ENCODE measurements around the gene HORMAD2. TPM values are rescaled to one million over a fixed set of nuclear protein-coding genes. Genes with fewer than 3 reads are reported as not detected.

HORMAD2 gene
- total and polyA plus RNA-seq, 4 donors: 0.02 to 0.46 TPM; not detected in 2

DNA sequence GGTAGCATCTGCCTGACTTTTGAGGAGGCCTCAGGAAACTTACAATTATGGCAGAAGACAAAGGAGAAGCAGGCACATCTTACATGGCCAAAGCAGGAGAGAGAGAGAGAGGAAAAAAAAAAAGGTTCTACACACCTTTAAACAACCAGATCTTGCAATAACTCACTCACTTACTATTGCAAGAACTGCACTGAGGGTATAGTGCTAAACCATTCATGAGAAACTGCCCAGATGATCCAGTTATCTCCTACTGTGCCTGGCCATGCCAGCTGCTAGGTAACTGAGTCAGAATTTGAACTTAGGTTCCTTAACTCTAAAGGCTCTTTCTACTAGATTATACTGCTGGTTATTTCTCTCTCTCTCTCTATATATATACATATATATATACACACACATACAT, 7.3 kb downstream of the HORMAD2 start:
- ATAC-seq (ENCODE audit: insufficient read depth, low FRiP score) (no peak), DNase-seq (no peak)
- H3K4me3 ChIP-seq: no peak overlapping the region
- peaks cover 0 to 3% (median 0%) of the 10 kb centered on the region in 4 donors for H3K9me3 ChIP-seq (ENCODE audit: control insufficient read depth in 4 of 4, insufficient read depth in 3 of 4, low read length in 3 of 4)
- no peaks in the 10 kb centered on the region for H3K36me3 ChIP-seq (ENCODE audit: control insufficient read depth in 4 of 4, insufficient read depth in 4 of 4, low read length in 4 of 4)
- no peaks in the 10 kb centered on the region for H3K4me1 ChIP-seq (ENCODE audit: control insufficient read depth in 5 of 5, insufficient read depth in 5 of 5, low read length in 5 of 5)
- TF ChIP-seq, protein P1, sequence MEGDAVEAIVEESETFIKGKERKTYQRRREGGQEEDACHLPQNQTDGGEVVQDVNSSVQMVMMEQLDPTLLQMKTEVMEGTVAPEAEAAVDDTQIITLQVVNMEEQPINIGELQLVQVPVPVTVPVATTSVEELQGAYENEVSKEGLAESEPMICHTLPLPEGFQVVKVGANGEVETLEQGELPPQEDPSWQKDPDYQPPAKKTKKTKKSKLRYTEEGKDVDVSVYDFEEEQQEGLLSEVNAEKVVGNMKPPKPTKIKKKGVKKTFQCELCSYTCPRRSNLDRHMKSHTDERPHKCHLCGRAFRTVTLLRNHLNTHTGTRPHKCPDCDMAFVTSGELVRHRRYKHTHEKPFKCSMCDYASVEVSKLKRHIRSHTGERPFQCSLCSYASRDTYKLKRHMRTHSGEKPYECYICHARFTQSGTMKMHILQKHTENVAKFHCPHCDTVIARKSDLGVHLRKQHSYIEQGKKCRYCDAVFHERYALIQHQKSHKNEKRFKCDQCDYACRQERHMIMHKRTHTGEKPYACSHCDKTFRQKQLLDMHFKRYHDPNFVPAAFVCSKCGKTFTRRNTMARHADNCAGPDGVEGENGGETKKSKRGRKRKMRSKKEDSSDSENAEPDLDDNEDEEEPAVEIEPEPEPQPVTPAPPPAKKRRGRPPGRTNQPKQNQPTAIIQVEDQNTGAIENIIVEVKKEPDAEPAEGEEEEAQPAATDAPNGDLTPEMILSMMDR (IDR thresholded peaks at IDR 0.05; ENCODE audit: control extremely low read depth, extremely low read depth): no peak
- no peak overlapping the region for H3K9ac ChIP-seq (ENCODE audit: insufficient read depth in 1 of 2, low read length in 2 of 2)
- H3K27ac ChIP-seq (ENCODE audit: low read depth in 1 of 2, low read length in 1 of 2): no peak overlapping the region
- no peaks in the 10 kb centered on the region for H3K27me3 ChIP-seq (ENCODE audit: control insufficient read depth in 3 of 3, insufficient read depth in 3 of 3, low read length in 2 of 3)

DNA sequence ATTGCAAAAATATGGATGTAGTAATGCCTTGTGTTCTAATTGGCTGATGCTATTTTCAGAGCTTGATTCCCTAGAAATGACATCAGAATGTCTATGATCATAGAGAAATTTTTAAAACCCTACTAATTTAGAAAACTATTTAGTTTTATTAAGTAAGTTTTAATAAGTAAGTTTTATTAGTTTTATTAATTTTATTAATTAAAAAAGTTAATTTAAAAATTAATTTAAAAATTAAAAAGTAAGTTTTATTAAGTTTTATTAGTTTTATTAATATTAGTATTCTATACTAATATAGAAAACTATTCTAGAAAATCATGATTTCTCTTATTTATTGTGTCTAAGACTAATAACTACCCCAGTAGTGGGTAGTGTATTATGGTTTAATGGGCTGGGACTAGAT, 8.2 kb downstream of the HORMAD2 start:
- peaks cover 0 to 3% (median 0%) of the 10 kb centered on the region in 4 donors for H3K9me3 ChIP-seq (ENCODE audit: control insufficient read depth in 4 of 4, insufficient read depth in 3 of 4, low read length in 3 of 4)
- H3K27ac ChIP-seq (ENCODE audit: low read depth in 1 of 2, low read length in 1 of 2): no peak overlapping the region
- no peak overlapping the region for H3K9ac ChIP-seq (ENCODE audit: insufficient read depth in 1 of 2, low read length in 2 of 2)
- no peak overlapping the region for H3K4me3 ChIP-seq
- no peaks in the 10 kb centered on the region for H3K27me3 ChIP-seq (ENCODE audit: control insufficient read depth in 3 of 3, insufficient read depth in 3 of 3, low read length in 2 of 3)
- H3K4me1 ChIP-seq (ENCODE audit: control insufficient read depth in 5 of 5, insufficient read depth in 5 of 5, low read length in 5 of 5): no peaks in the 10 kb centered on the region
- ATAC-seq (ENCODE audit: insufficient read depth, low FRiP score) (no peak), DNase-seq (no peak)
- H3K36me3 ChIP-seq (ENCODE audit: control insufficient read depth in 4 of 4, insufficient read depth in 4 of 4, low read length in 4 of 4): no peaks in the 10 kb centered on the region
- TF ChIP-seq, protein P1 (IDR thresholded peaks at IDR 0.05; ENCODE audit: control extremely low read depth, extremely low read depth): no peak

DNA sequence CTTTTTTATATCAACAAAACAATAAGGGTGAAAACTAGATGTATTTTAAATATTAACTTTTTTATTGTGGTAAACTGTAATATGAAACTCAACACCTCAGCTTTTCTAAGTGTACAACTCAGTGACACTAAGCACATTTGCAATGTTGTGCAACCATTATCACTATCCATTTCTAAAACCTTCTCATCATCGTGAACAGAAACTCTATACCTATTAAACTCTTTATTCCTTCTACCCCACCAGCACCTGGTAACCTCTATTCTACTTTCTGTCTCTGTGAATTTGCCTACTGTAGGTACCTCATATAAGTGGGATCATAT, 9.4 kb downstream of the HORMAD2 start:
- no peak overlapping the region for H3K9ac ChIP-seq (ENCODE audit: insufficient read depth in 1 of 2, low read length in 2 of 2)
- H3K27ac ChIP-seq (ENCODE audit: low read depth in 1 of 2, low read length in 1 of 2): no peak overlapping the region
- 68 to 92% methylated on average over 1 of the region's 1 CpG for WGBS, 2 donors
- no peaks in the 10 kb centered on the region for H3K9me3 ChIP-seq (ENCODE audit: control insufficient read depth in 4 of 4, insufficient read depth in 3 of 4, low read length in 3 of 4)
- no peaks in the 10 kb centered on the region for H3K36me3 ChIP-seq (ENCODE audit: control insufficient read depth in 4 of 4, insufficient read depth in 4 of 4, low read length in 4 of 4)
- H3K4me3 ChIP-seq: no peak overlapping the region
- no peak for ATAC-seq (ENCODE audit: insufficient read depth, low FRiP score)
- DNase-seq: no peak
- no peaks in the 10 kb centered on the region for H3K4me1 ChIP-seq (ENCODE audit: control insufficient read depth in 5 of 5, insufficient read depth in 5 of 5, low read length in 5 of 5)
- TF ChIP-seq, protein P1 (IDR thresholded peaks at IDR 0.05; ENCODE audit: control extremely low read depth, extremely low read depth): no peak
- no peaks in the 10 kb centered on the region for H3K27me3 ChIP-seq (ENCODE audit: control insufficient read depth in 3 of 3, insufficient read depth in 3 of 3, low read length in 2 of 3)

GRCh38 chr22:30092686-30093085, 12.4 kb downstream of the HORMAD2 start:
- no peak for DNase-seq
- no peak for ATAC-seq (ENCODE audit: insufficient read depth, low FRiP score)
- TF ChIP-seq, protein P1 (IDR thresholded peaks at IDR 0.05; ENCODE audit: control extremely low read depth, extremely low read depth): no peak
- WGBS, 2 donors: 80 to 95% methylated on average over 1 of the region's 1 CpG
- H3K27ac ChIP-seq (ENCODE audit: low read depth in 1 of 2, low read length in 1 of 2): no peak overlapping the region
- H3K4me1 ChIP-seq (ENCODE audit: control insufficient read depth in 5 of 5, insufficient read depth in 5 of 5, low read length in 5 of 5): no peaks in the 10 kb centered on the region
- no peak overlapping the region for H3K9ac ChIP-seq (ENCODE audit: insufficient read depth in 1 of 2, low read length in 2 of 2)
- H3K9me3 ChIP-seq (ENCODE audit: control insufficient read depth in 4 of 4, insufficient read depth in 3 of 4, low read length in 3 of 4): no peaks in the 10 kb centered on the region
- no peak overlapping the region for H3K4me3 ChIP-seq
- peaks cover 0 to 3% (median 0%) of the 10 kb centered on the region in 3 donors for H3K27me3 ChIP-seq (ENCODE audit: control insufficient read depth in 3 of 3, insufficient read depth in 3 of 3, low read length in 2 of 3)
- H3K36me3 ChIP-seq (ENCODE audit: control insufficient read depth in 4 of 4, insufficient read depth in 4 of 4, low read length in 4 of 4): no peaks in the 10 kb centered on the region
